ENCODE measurements around the gene AHSG.

AHSG gene

GRCh38 chr3:186590580-186591295 lies 22.1 kb upstream of the AHSG start:
- no peak overlapping the region for H3K4me3 ChIP-seq (ENCODE audit: low read depth, low read length)

GRCh38 chr3:186592682-186593081 lies 20.2 kb upstream of the AHSG start:
- no peak overlapping the region for H3K4me3 ChIP-seq (ENCODE audit: low read depth, low read length)

GRCh38 chr3:186593862-186594261 lies 19.0 kb upstream of the AHSG start:
- no peak overlapping the region for H3K4me3 ChIP-seq (ENCODE audit: low read depth, low read length)

GRCh38 chr3:186594591-186595113 lies 18.2 kb upstream of the AHSG start:
- H3K4me3 ChIP-seq (ENCODE audit: low read depth, low read length): no peak overlapping the region

- H3K4me3 ChIP-seq (ENCODE audit: low read depth, low read length): no peak overlapping the region
Observed at GRCh38 chr3:186596568-186597287, 16.1 kb upstream of the AHSG start.

DNA sequence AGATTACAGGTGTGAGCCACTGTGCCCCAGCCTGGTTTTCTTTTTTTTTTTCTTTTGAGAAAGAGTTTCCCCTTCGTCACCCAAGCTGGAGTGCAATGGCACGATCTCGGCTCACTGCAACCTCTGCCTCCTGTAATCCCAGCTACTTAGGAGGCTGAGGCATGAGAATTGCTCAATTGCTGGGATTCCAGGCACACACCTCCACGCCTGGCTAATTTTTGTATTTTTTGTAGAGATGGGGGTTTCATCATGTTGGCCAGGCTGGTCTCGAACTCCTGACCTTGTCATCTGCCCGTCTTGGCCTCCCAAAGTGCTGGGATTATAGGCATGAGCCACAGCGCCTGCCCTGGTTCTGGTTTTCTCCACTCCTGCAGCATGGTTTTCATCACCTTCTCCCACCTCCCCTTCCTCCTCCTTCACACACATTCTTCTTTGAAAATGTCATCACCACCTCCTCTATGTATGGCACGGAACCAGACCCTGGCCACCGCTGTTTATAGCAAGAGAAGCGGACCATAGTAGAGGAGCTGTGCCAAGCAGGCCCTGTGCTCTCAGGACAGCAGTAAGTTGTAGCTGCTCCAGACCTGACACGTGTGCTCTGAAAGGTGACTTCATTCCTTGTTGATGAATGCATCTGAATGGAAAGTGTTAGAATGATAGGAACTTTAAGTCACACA lies 14.6 kb upstream of the AHSG start:
- H3K4me3 ChIP-seq (ENCODE audit: low read depth, low read length): no peak overlapping the region

- H3K4me3 ChIP-seq (ENCODE audit: low read depth, low read length): no peak overlapping the region
Observed at GRCh38 chr3:186598794-186599141, 14.1 kb upstream of the AHSG start.

GRCh38 chr3:186599142-186599784 lies 13.6 kb upstream of the AHSG start:
- H3K4me3 ChIP-seq (ENCODE audit: low read depth, low read length): no peak overlapping the region

- H3K4me3 ChIP-seq (ENCODE audit: low read depth, low read length): no peak overlapping the region
Observed at GRCh38 chr3:186599785-186600166, 13.1 kb upstream of the AHSG start.

- no peak overlapping the region for H3K4me3 ChIP-seq (ENCODE audit: low read depth, low read length)
Observed at GRCh38 chr3:186600896-186601295, 12.0 kb upstream of the AHSG start.

GRCh38 chr3:186603159-186603558 lies 9.7 kb upstream of the AHSG start:
- H3K4me3 ChIP-seq (ENCODE audit: low read depth, low read length): no peak overlapping the region

GRCh38 chr3:186605078-186605477 lies 7.8 kb upstream of the AHSG start:
- H3K4me3 ChIP-seq (ENCODE audit: low read depth, low read length): no peak overlapping the region

- no peak overlapping the region for H3K4me3 ChIP-seq (ENCODE audit: low read depth, low read length)
Observed at GRCh38 chr3:186605561-186606545, 7.0 kb upstream of the AHSG start.

DNA sequence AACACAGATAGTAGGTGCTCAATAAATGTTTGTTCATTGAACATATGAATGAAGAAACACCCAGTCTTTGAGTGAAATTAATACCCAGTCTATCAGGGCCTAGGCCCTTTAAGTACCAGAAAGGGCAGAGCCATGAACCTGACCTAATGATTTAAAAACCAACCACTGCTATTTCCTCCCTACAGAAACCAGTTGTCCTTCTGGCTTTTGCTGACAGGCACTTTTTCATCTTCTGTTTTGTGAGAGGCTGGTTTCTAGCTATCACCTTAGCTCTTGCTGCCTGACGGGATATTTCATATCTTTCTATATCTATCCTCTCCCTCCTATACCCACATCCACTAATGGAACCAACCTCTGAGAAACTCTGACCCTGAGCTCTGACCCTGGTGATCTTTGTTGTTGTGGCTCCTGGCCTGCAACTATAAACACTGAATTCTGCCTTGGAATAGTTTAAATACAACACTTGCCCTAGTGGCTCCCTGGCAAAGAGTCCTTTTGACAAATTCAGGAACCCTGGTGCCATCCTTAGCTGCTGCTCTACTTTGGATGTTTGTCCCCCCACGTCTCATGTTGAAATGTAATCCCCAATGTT lies 4.1 kb upstream of the AHSG start:
- H3K4me3 ChIP-seq (ENCODE audit: low read depth, low read length): no peak overlapping the region

GRCh38 chr3:186609247-186609868 lies 3.5 kb upstream of the AHSG start:
- H3K4me3 ChIP-seq (ENCODE audit: low read depth, low read length): no peak overlapping the region

- no peak overlapping the region for H3K4me3 ChIP-seq (ENCODE audit: low read depth, low read length)
Observed at GRCh38 chr3:186612065-186612464, 795 bp upstream of the AHSG start.

DNA sequence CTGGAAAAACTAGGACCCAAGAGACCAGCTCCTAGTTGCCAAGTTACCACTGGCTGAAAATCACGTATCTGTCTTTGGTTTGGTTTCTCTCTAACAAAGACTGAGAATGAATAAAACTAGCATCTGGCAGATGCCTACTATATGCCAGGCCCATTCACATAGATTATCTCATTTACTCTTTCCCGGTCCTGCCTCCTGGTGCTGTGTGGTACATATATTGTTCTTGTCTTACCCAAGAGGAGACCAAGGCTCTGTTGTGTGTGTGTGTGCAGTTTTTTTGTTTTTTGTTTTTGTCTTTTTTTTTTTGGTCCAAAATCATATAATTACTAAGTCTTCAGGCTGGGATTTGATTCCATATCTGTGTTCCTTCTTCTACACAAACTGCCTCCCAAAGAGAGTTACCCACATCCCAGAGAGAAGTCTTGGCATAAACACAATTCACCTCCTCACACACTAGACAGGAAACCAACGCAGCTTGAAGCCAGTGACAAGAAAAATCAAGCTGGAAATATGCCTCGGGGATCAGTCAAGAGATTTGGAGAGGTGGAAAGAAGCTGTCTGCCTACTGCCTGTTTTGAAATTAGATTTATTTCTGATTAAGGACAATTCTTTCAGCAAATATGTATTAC lies 891 bp downstream of the AHSG start:
- H3K4me3 ChIP-seq (ENCODE audit: low read depth, low read length): no peak overlapping the region

DNA sequence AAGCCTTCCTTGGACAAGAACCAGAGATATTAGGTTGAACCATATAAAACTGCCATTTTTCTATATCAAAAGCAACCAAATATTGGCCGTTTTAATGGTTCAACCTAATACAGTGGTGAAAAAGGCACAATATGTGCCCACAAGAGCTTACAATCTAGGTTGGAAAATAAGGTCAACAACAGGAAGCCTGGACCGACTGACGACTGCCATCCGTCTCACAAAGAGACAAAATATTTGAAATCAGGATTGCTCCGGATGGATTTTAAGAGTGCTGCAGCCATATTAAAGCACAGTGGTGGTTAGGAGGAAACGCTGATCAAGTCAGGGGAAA lies 1.4 kb downstream of the AHSG start:
- H3K4me3 ChIP-seq (ENCODE audit: low read depth, low read length): no peak overlapping the region
